NCI-H446 treated with DMSO at 0.1 percent for 48 hours (cell line): Measurements from ENCODE around the gene CDH23.

Source experiments
- DNase-seq: peaks from one replicate; lab custom pipeline; 2025; lab: John Stamatoyannopoulos, UW

Gene CDH23

GRCh38 chr10:71605263-71605962 is 208.7 kb downstream of the CDH23 start:
- DNase-seq = no peak

DNA sequence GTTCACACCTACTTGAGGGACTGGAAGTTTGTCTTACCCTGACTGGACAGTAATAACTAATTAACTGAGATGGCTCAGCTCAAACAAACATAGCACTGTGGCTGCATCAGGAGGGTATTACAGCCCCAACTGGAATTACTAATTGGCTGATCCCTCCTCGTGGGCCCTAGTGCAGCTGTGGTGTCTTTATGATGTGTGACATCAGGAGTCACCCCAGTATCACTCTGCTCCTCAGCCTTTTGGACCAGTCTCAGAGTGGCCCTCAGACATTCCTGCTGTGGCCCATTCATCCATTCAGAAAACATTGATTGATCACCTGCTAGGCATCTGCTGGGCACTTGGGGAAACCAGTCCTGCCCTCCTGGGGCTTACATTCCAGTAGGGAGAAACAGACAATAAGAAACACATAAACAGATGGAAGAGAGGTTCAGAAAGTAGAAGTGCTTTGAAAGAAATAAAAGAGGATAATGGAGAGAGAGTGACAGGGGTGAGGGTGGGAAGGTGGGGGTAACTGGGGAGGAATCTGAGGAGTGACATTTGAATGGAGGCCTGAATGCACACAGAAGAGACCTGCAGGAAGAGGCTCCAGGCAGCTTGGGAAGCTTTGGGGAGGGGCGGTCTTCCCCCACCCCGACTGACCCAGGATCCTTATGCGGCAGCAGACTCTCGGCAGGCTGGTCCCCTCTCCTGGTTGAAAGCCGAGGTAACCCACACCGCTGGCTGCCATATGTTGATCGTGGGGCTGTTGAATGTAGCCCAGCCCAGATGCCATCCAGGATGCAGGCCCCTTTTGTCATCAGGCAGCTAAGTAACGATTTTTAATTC is 209.7 kb downstream of the CDH23 start:
- no peak for DNase-seq

GRCh38 chr10:71607082-71607443 is 210.3 kb downstream of the CDH23 start:
- DNase-seq = no peak

- DNase-seq = no peak
These were observed 212.4 kb downstream of the CDH23 start for GRCh38 chr10:71608819-71609768.

DNA sequence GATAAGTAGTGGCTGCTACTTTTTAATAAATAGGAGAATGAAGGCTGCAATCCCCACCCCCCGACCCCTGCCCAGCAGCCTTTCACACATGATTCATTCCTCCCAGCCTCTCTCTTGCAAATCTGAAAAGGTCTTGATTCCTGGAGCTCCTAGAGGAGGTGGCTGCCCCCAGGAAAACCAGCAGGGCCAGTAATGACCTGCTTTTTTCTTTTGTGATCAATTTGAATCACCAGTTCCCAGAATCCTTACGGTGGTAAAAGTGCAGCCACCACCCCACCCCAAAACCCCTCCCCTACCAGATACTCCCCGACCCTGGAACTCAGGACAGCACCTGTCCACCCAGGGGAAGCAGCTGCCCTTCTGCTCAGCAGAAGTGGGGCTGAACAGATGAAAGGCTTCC is 213.9 kb downstream of the CDH23 start:
- DNase-seq = no peak

DNA sequence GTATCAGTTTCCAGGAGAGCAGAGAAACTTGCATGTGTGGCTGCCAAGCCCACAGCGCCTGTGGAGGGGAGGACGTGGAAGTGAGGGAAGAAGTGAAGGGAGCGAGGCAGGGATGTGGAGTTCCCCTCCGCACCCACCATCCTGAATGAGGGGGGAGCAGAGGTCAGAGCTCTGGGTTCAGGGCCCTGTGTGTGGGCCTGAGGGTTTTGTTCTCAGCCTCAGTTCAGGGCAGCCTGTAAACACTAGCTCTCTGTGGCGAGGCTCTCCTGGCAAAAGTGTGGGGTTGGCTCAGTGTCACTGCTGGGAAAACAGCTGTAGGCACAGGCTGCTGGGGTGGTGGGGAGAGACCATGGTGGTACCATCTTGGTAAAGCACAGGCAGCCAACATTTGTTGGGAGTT is 214.4 kb downstream of the CDH23 start:
- DNase-seq = no peak

DNA sequence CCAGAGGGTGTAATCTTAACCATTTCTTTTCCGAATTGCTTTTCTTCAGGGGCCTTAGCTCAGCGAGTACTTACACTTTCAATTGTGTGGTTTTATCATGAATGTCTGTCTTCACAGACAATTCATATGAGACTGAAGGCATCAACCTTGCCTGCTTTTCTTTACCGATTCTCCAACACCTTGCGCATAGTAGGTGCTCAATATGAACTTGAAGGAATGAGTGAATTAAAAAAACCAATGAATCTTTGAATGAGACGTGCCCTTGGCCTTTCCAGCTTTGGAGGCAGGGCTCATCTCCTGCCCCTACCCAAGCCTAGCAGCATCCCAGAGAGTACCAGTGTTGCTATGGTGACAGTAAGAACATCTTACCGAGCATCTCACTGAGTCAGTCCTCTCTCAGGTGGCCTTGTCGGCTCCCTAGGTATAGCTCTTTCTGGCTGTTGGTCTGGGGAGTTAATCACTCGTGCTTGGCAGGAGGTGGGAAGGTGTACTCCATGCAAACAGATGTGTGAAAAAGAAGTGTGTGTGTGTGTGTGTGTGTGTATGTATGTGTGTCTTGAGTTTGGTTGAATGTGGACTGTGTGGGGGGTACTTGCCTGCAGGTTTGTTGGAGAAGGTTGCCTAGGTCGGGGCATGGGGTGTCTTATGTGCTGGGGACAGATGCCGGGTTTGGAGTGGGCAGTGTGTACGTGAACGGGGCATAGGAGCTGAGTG is 215.1 kb downstream of the CDH23 start:
- DNase-seq = no peak

DNA sequence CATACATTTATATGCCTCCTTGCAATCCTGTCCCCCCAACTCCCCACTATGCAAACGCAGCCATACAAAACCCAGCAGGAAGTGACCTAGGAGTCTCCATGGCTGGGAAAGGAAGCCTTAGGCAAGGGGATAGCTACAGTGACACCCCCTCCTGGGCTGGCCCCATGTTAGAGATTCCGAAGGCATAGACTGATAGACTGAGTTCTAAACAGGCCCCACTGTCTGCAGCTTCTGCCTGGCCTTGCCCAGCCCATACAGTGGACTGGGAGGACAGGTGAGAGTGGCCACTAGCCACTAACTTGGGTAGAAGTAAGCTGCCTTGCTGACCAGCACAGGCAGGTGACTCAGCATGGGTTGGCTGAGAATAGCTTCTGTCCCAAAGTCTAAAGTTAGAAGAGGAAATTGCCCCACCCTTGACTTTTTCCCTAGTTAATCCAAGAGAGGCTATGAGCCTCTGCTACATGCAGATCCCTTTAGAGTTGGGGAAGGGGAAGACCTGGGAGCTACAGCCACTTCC is 216.6 kb downstream of the CDH23 start:
- no peak for DNase-seq

DNA sequence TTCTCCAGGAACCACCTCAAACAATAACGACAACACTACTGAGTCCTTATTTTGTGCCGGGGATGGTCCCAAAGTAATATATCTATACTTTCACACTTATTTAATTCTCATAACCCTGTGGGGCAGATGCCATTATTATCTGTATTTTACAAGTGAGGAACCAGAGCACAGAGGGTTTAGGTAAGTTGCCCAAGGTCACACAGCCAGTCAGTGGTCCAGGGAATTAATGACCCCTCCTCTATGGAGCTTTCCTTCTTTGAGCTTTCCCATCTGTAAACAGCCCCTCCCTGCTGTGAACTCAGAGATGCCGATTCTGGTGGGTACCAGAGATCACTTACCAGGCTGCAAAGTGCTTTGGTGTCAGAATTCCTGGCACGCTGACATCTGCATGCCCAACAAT is 217.2 kb downstream of the CDH23 start:
- no peak for DNase-seq

GRCh38 chr10:71614946-71615345 is 218.2 kb downstream of the CDH23 start:
- no peak for DNase-seq

- no peak for DNase-seq
These were observed 219.0 kb downstream of the CDH23 start for GRCh38 chr10:71615538-71616329.

DNA sequence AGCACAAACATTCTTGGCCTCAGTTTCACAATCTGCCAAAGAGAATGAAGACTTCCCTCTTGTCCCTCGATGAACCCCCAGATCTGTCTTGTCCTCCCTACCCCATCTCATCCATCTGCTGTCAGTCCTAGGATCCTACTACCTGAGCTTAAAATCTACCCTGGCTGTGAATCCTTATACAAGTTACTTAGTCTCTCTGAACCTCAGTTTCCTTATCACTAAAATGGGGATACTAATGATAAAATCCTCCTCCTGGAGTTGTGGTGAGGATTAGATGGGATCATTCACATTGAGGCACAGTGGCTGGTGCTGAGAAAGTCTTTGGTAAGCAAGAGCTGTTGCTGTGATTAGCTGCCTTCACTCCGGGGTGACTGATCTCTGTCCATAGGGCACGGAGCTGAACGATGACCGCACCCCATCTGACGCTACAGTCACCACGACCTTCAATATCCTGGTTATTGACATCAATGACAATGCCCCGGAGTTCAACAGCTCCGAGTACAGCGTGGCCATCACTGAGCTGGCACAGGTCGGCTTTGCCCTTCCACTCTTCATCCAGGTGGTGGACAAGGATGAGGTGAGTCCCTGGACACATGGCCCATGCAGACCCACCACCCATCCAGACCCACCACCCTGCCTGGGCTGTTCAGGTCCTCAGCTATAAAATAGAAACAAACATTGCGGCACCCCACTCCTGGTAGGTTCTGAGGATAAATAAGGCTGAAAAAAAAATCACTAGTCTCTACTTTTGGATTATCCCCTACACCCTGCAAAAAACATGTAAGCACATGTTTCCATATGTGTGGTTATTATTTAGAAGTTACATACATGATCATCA is 220.3 kb downstream of the CDH23 start:
- DNase-seq = no peak

- no peak for DNase-seq
These were observed 221.5 kb downstream of the CDH23 start for GRCh38 chr10:71618176-71618575.

DNA sequence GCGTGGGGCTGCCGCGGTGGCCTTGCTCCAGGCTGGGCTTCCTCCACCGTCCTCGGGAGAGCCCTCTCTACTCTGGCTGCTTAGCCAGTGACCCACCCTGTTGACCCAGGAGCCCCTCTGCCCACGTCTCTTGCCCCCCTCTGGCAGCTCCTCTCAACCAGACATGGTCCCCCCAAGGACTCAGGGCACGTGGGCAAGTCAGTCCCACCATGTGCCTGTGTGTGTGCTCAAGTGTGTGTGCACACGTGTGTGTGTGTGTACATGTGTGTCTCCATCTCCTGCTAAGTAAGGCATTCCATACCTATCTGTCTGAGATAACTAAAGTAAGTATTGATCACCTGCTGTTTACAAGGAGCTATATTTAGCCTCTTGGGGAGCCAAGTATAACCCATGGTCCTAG is 221.9 kb downstream of the CDH23 start:
- DNase-seq = no peak

- no peak for DNase-seq
These were observed 223.9 kb downstream of the CDH23 start for GRCh38 chr10:71620642-71621041.

DNA sequence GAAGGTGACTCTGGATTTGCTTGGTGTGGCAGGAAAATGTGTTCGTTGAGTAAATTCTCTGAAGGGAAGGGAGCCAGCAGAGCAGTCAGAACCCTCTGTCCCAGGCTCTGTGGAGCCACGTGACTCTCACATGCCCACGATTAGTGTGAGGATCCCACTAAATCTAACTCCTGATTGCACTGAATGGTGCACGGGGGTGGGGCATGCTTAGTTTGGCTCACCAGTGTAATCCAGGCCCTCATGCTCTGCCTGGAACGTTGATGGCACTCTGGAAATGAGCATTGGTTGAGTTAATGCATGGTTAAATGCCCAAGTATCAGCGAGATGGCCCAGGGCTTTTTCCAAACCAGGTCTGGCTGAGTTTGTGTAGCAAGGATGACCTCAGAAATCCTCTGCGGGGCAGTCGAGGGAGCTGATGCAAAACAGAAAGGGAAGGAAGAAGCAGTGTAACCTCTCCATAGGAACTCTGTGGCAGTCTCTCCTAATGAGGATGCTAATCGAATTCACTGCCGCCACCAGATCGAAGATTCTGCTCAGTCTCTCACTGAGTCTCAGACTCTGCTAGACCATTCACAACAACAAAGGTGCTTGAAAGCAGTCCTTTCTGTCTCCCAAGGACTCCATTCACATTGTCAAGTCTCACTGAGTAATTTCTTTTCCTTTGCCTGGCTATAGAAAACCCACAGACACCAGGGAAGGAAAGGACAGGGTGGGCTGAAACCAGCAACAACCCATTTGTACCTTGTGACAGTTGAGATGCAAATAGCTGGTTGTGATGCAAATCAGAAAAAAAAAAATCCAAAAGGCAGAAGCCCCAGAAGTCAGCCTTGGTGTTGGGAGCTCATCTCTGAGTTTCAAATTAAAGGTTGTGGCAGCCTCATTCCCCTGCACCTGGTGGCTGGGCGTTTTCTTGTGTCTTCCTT is 224.8 kb downstream of the CDH23 start:
- DNase-seq = no peak

GRCh38 chr10:71622154-71622526 is 225.4 kb downstream of the CDH23 start:
- no peak for DNase-seq

- no peak for DNase-seq
These were observed 225.9 kb downstream of the CDH23 start for GRCh38 chr10:71622616-71623015.
